ENCODE data around the gene TMEM161A.

TMEM161A gene

GRCh38 chr19:19171821-19172532, 33.7 kb upstream of the TMEM161A start:
- Histone ChIP-seq H3K27me3 (ENCODE audit: low read depth, low read length) (no peaks in the 10 kb centered on the region), H3K4me3 (ENCODE audit: low read length) (no peak overlapping the region), H3K9ac (ENCODE audit: low read length) (no peak overlapping the region), H2AFZ (ENCODE audit: low read depth, low read length) (no peak overlapping the region), H3K9me3 (ENCODE audit: insufficient read depth, low read length) (no peaks in the 10 kb centered on the region), H4K20me1 (ENCODE audit: insufficient read depth, low read length) (0 out of 2 replicates have a peak, but pooled peaks cover 3% of the 10 kb centered on the region), H3K27ac (ENCODE audit: low read length) (no peak overlapping the region), H3K4me1 (ENCODE audit: low read length) (peaks cover 51% of the 10 kb centered on the region), H3K4me2 (ENCODE audit: low read length) (peak overlapping the region; percentile 35), H3K79me2 (ENCODE audit: low read length) (no peaks in the 10 kb centered on the region), H3K36me3 (replicated peaks; ENCODE audit: low read depth, low read length) (no peaks in the 10 kb centered on the region)
- no peak for TF ChIP-seq CTCF (IDR thresholded peaks at IDR 0.05; ENCODE audit: low read depth, low read length)
- TF ChIP-seq EZH2phosphoT487 (IDR thresholded peaks at IDR 0.05; ENCODE audit: low read depth) = no peak

- H3K4me1 ChIP-seq (ENCODE audit: low read length) = peaks cover 51% of the 10 kb centered on the region
- no peak overlapping the region for H3K9ac ChIP-seq (ENCODE audit: low read length)
- H2AFZ ChIP-seq (ENCODE audit: low read depth, low read length) = no peak overlapping the region
- H3K27me3 ChIP-seq (ENCODE audit: low read depth, low read length) = no peaks in the 10 kb centered on the region
- peaks cover 3% of the 10 kb centered on the region; the same call in 1 of the 2 replicates for H4K20me1 ChIP-seq (ENCODE audit: insufficient read depth, low read length)
- H3K9me3 ChIP-seq (ENCODE audit: insufficient read depth, low read length) = no peaks in the 10 kb centered on the region
- H3K79me2 ChIP-seq (ENCODE audit: low read length) = no peaks in the 10 kb centered on the region; the same call in 1 of the 2 replicates
- no peaks in the 10 kb centered on the region for H3K36me3 ChIP-seq (replicated peaks; ENCODE audit: low read depth, low read length)
- no peak overlapping the region; the same call in 1 of the 2 replicates for H3K4me2 ChIP-seq (ENCODE audit: low read length)
- no peak overlapping the region for H3K4me3 ChIP-seq (ENCODE audit: low read length)
- TF ChIP-seq EZH2phosphoT487 (IDR thresholded peaks at IDR 0.05; ENCODE audit: low read depth) (no peak), CTCF (IDR thresholded peaks at IDR 0.05; ENCODE audit: low read depth, low read length) (no peak)
- H3K27ac ChIP-seq (ENCODE audit: low read length) = no peak overlapping the region
Measured at GRCh38 chr19:19170873-19171672, 32.8 kb upstream of the TMEM161A start.

GRCh38 chr19:19170053-19170872, 32.0 kb upstream of the TMEM161A start, which contains the start of gene MEF2B:
MEF2B (minus strand) TSS chr19:19170263; CDS start chr19:19150735, 19,528 bp downstream.
- Histone ChIP-seq H3K4me3 (ENCODE audit: low read length) (peak within 1 kb of the TSS; percentile 86), H3K27ac (ENCODE audit: low read length) (no peak within 1 kb of the TSS), H2AFZ (ENCODE audit: low read depth, low read length) (no peak within 1 kb of the TSS), H3K9ac (ENCODE audit: low read length) (peak within 1 kb of the TSS; percentile 79), H4K20me1 (ENCODE audit: insufficient read depth, low read length) (peaks cover 3% of the 10 kb centered on the region; the same call in 1 of the 2 replicates), H3K79me2 (ENCODE audit: low read length) (no peaks in the 10 kb centered on the region; the same call in 1 of the 2 replicates), H3K36me3 (replicated peaks; ENCODE audit: low read depth, low read length) (no peaks in the 10 kb centered on the region), H3K4me2 (ENCODE audit: low read length) (peak within 1 kb of the TSS; percentile 82), H3K27me3 (ENCODE audit: low read depth, low read length) (no peaks in the 10 kb centered on the region), H3K4me1 (ENCODE audit: low read length) (peaks cover 51% of the 10 kb centered on the region), H3K9me3 (ENCODE audit: insufficient read depth, low read length) (no peaks in the 10 kb centered on the region)
- TF ChIP-seq CTCF (IDR thresholded peaks at IDR 0.05; ENCODE audit: low read depth, low read length) = no peak
- no peak for TF ChIP-seq EZH2phosphoT487 (IDR thresholded peaks at IDR 0.05; ENCODE audit: low read depth)

All from OCI-LY3 (cell line).